HepG2 (cell line): ENCODE data around the gene UBE2Q2.

Experiments used
- CEBPB ChIP-seq: IDR thresholded peaks from 2 replicates; pipeline ENCODE4 v1.6.1; 2011; ENCODE audit warnings: low read depth, low read length, improper control_type of control experiment, borderline replicate concordance
- CEBPG ChIP-seq: IDR thresholded peaks from 2 replicates; pipeline ENCODE4 v1.6.1; 2016
- CHCHD3 ChIP-seq: sonication (generic); formaldehyde crosslinking; IDR thresholded peaks from 2 replicates; pipeline ENCODE4 v1.8.0; 2022; ENCODE audit warnings: mild to moderate bottlenecking, missing genetic modification reagents, moderate library complexity
- EP300 ChIP-seq, 3 experiments: sonication (generic) in 1 of 3; formaldehyde crosslinking in 1 of 3; IDR thresholded peaks; 2 replicates each; pipeline versions ENCODE4 v1.5.1 to v1.6.1; 2011 to 2020; ENCODE audit warnings: low read depth in 2 of 3, low read length in 2 of 3, borderline replicate concordance in 1 of 3, improper control_type of control experiment in 1 of 3, mild to moderate bottlenecking in 1 of 3, missing genetic modification reagents in 1 of 3, moderate library complexity in 1 of 3
- FOSL2 ChIP-seq: sonication (generic); formaldehyde crosslinking; IDR thresholded peaks from 2 replicates; pipeline ENCODE4 v1.4.0; 2020; ENCODE audit warnings: missing genetic modification reagents
- GATA4 ChIP-seq: sonication (generic); IDR thresholded peaks from 2 replicates; pipeline ENCODE4 v1.6.1; 2016; ENCODE audit warnings: antibody characterized with exemption, low read depth, borderline replicate concordance
- SRSF4 ChIP-seq: fragments of 200-400 bp; formaldehyde crosslinking; IDR thresholded peaks from one replicate; pipeline ENCODE4 v1.6.1; 2018; ENCODE audit warnings: mild to moderate bottlenecking, low read depth, low read length, moderate library complexity; ENCODE audit not compliant: poor library complexity, severe bottlenecking
- TCF7 ChIP-seq: sonication (generic); IDR thresholded peaks from 2 replicates; pipeline ENCODE4 v1.6.1; 2016; ENCODE audit warnings: antibody characterized with exemption, low read depth
- THRA ChIP-seq: sonication (generic); formaldehyde crosslinking; IDR thresholded peaks from 2 replicates; pipeline ENCODE4 v1.4.0; 2020; ENCODE audit warnings: missing genetic modification reagents, borderline replicate concordance
- YY1 ChIP-seq: IDR thresholded peaks from 2 replicates; pipeline ENCODE4 v1.6.1; 2011; ENCODE audit warnings: low read length, low read depth, moderate library complexity, mild to moderate bottlenecking; ENCODE audit not compliant: insufficient read depth, insufficient replicate concordance
- ZNF615 ChIP-seq: sonication (generic); formaldehyde crosslinking; IDR thresholded peaks from 2 replicates; pipeline ENCODE4 v1.5.0; 2020; ENCODE audit warnings: mild to moderate bottlenecking, missing genetic modification reagents, borderline replicate concordance
- ZNF784 ChIP-seq: sonication (generic); formaldehyde crosslinking; IDR thresholded peaks from 2 replicates; pipeline ENCODE4 v1.5.1; 2020; ENCODE audit warnings: missing genetic modification reagents, mild to moderate bottlenecking, borderline replicate concordance

- TF ChIP-seq THRA (CRISPR knock-in tag) = no peak
- TF ChIP-seq ZNF615 (CRISPR knock-in tag) = no peak
- no peak for TF ChIP-seq YY1
- no peak for TF ChIP-seq TCF7
- TF ChIP-seq CHCHD3 (CRISPR knock-in tag) = no peak
- no peak for TF ChIP-seq FOSL2 (CRISPR knock-in tag)
- TF ChIP-seq ZNF784 (CRISPR knock-in tag) = no peak
- no peak for TF ChIP-seq EP300 (IDR thresholded peaks at IDR 0.05; ENCODE audit: low read depth in 2 of 2, low read length in 2 of 2)
- no peak for TF ChIP-seq EP300 (CRISPR knock-in tag; IDR thresholded peaks at IDR 0.05; ENCODE audit: borderline replicate concordance)
- no peak for TF ChIP-seq SRSF4
- no peak for TF ChIP-seq CEBPB
- TF ChIP-seq GATA4 = no peak
- TF ChIP-seq CEBPG (CRISPR knock-in tag) = no peak
These were observed 73.7 kb downstream of the UBE2Q2 start for GRCh38 chr15:75916978-75917377.
